AG04450 (cell line): ENCODE measurements around the gene ZNF71. TPM values are rescaled to one million over a fixed set of nuclear protein-coding genes. Genes with fewer than 3 reads are reported as not detected.

ENCODE experiments used
- CTCF ChIA-PET: fragments of 300-600, 350-600 bp; formaldehyde crosslinking; extraction: SDS; loops from one replicate; lab custom pipeline; 2022; ENCODE audit warnings: antibody characterized with exemption, inconsistent platforms; lab: Charles Lee
- POLR2A ChIA-PET: fragments of 350-600 bp; formaldehyde crosslinking; extraction: SDS; loops from one replicate; lab custom pipeline; 2021; ENCODE audit warnings: antibody characterized with exemption, inconsistent platforms; lab: Yijun Ruan, JAX
- DNase-seq: peaks from one replicate; pipeline ENCODE4 v3.0.0-alpha.2; 2011; ENCODE audit warnings: low read depth, low spot score
- H3K27ac ChIP-seq: one replicate; pipeline ENCODE4 v1.5.1; 2012; ENCODE audit warnings: low read depth, low read length, control low read depth
- H3K27me3 ChIP-seq: one replicate; pipeline ENCODE4 v1.6.0; 2012; ENCODE audit warnings: low read length; ENCODE audit not compliant: control insufficient read depth, insufficient read depth
- H3K4me3 ChIP-seq: 2 replicates; pipeline ENCODE4 v1.5.1; 2011; ENCODE audit warnings: mild to moderate bottlenecking, low read depth, low read length, control low read depth
- H3K9me3 ChIP-seq: 2 replicates; pipeline ENCODE4 v1.5.1; 2012; ENCODE audit warnings: low read length; ENCODE audit not compliant: control insufficient read depth, insufficient read depth
- CTCF ChIP-seq: IDR thresholded peaks from 2 replicates; pipeline ENCODE4 v1.5.1; 2011; ENCODE audit warnings: low read depth, low read length, control low read depth, inconsistent platforms
- polyA plus RNA-seq: library from polyadenylated mRNA; depleted of rRNA; stranded (reverse); fragments of >200 nt; gene quantifications from 2 replicates; pipeline ENCODE4 v1.2.3, GENCODE V29; 2011

ZNF71 gene
- polyA plus RNA-seq, 1 experiment, result 4.7 TPM

GRCh38 chr19:56566904-56567273, 28.2 kb upstream of the ZNF71 start:
- Histone ChIP-seq H3K9me3 (peaks cover 56% of the 10 kb centered on the region), H3K27me3 (no peaks in the 10 kb centered on the region), H3K4me3 (peak overlapping the region; percentile 98), H3K27ac (peak overlapping the region; percentile 2)
- POLR2A ChIA-PET, result no interaction called here
- no peak for TF ChIP-seq CTCF
- no peak for DNase-seq
- CTCF ChIA-PET, result no interaction called here

- CTCF ChIA-PET, result no interaction called here
- H3K9me3 ChIP-seq, result peaks cover 56% of the 10 kb centered on the region
- no peak for TF ChIP-seq CTCF
- H3K27me3 ChIP-seq, result no peaks in the 10 kb centered on the region
- H3K4me3 ChIP-seq, result peak within 1 kb of the TSS; percentile 98
- peak; percentile 70 for DNase-seq
- POLR2A ChIA-PET, result no interaction called here
- H3K27ac ChIP-seq, result peak within 1 kb of the TSS; percentile 11
Measured at GRCh38 chr19:56567274-56568120, 27.6 kb upstream of the ZNF71 start, which contains the start of gene ZNF470. Gene ZNF470 (plus strand): TSS chr19:56567468. CDS start chr19:56570312, 2,844 bp downstream.

- POLR2A ChIA-PET, result no interaction called here
- H3K9me3 ChIP-seq, result peaks cover 39% of the 10 kb centered on the region
- TF ChIP-seq CTCF, result no peak
- no peaks in the 10 kb centered on the region for H3K27me3 ChIP-seq
- H3K27ac ChIP-seq, result no peak overlapping the region
- CTCF ChIA-PET, result interaction anchor here (0.7 kb wide), 1 partner anchor 17 kb away, joined by 10 read pairs; no protein-coding TSS in a partner anchor
- no peak for DNase-seq
- H3K4me3 ChIP-seq, result no peak overlapping the region
Measured at GRCh38 chr19:56572589-56572988, 22.5 kb upstream of the ZNF71 start.

- H3K9me3 ChIP-seq, result peaks cover 40% of the 10 kb centered on the region
- DNase-seq, result no peak
- no peak overlapping the region for H3K27ac ChIP-seq
- H3K4me3 ChIP-seq, result no peak overlapping the region
- no peaks in the 10 kb centered on the region for H3K27me3 ChIP-seq
- no peak for TF ChIP-seq CTCF
- ChIA-PET POLR2A (no interaction called here), CTCF (no interaction called here)
Measured at GRCh38 chr19:56573914-56574313, 21.2 kb upstream of the ZNF71 start.
